Measurements from ENCODE around the gene FDXACB1. TPM values are rescaled to one million over a fixed set of nuclear protein-coding genes. Genes with fewer than 3 reads are reported as not detected.
"Not testable (repeated sequence)": the region's sequence is repeated elsewhere in the genome, so short reads cannot be mapped to it uniquely, and the experiment has no call there.

FDXACB1 gene
- total RNA-seq, 1 donor from 2014 or later, result 1.9 TPM

DNA sequence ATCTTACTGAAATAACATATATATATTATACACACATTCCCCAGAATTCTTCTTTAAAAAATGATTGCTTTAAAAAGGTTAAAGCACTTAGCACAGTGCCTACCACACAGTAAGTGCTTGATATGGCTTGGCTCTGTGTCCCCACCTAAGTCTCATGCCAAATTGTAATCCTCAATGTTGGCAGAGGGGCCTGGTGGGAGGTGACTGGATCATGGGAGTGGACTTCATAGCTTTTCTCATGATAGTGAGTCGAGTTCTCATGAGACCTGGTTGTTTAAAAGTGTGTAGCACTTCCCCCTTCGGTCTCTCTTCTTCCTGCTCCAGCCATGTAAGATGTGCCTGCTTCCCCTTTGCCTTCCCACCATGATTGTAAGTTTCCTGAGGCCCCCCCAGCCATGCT, 26.4 kb upstream of the FDXACB1 start:
- Histone ChIP-seq H3K9me3 (no peaks in the 10 kb centered on the region), H3K4me3 (no peak overlapping the region), H3K36me3 (no peaks in the 10 kb centered on the region), H3K27ac (no peak overlapping the region), H3K27me3 (no peaks in the 10 kb centered on the region), H3K4me1 (no peaks in the 10 kb centered on the region)
- ATAC-seq (no peak), DNase-seq (no peak)
- intact Hi-C loops (cut with DNase I), result no loop called here
- no peak for TF ChIP-seq CTCF (IDR thresholded peaks at IDR 0.05)

DNA sequence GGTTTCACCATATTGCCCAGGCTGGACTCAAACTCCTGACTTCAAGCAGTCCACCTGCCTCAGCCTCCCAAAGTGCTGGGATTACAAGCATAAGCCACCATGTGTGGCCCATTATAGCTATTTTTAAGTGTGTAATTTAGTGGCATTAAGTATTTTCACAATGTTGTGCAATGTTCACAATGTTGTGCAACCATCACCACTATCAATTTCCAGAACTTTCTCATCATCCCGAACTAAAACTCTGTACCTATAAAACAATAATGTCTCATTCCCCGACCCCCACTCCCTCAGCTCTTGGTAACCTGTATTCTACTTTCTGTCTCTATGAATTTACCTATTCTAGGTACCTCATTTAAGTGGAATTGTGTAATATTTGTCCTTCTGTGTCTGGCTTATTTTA, 7.9 kb upstream of the FDXACB1 start:
- H3K36me3 ChIP-seq, result no peaks in the 10 kb centered on the region
- no peak for ATAC-seq
- H3K4me1 ChIP-seq, result no peaks in the 10 kb centered on the region
- TF ChIP-seq CTCF (IDR thresholded peaks at IDR 0.05), result no peak
- H3K4me3 ChIP-seq, result no peak overlapping the region
- H3K9me3 ChIP-seq, result no peaks in the 10 kb centered on the region
- DNase-seq, result no peak
- H3K27ac ChIP-seq, result no peak overlapping the region
- intact Hi-C loops (cut with DNase I), result no loop called here
- H3K27me3 ChIP-seq, result no peaks in the 10 kb centered on the region

GRCh38 chr11:111886032-111886431, 7.1 kb upstream of the FDXACB1 start:
- no peak overlapping the region for H3K27ac ChIP-seq
- H3K27me3 ChIP-seq, result no peaks in the 10 kb centered on the region
- H3K4me3 ChIP-seq, result no peak overlapping the region
- H3K9me3 ChIP-seq, result no peaks in the 10 kb centered on the region
- intact Hi-C loops (cut with DNase I), result no loop called here
- no peaks in the 10 kb centered on the region for H3K36me3 ChIP-seq
- no peak for TF ChIP-seq CTCF (IDR thresholded peaks at IDR 0.05)
- DNase-seq (no peak), ATAC-seq (no peak)
- H3K4me1 ChIP-seq, result no peaks in the 10 kb centered on the region

- ATAC-seq; H3K9me3 ChIP-seq; DNase-seq; H3K4me3 ChIP-seq; intact Hi-C loops (cut with DNase I); H3K27me3 ChIP-seq; H3K27ac ChIP-seq; H3K36me3 ChIP-seq; H3K4me1 ChIP-seq: not testable (repeated sequence)
These were observed 6.1 kb upstream of the FDXACB1 start for GRCh38 chr11:111885053-111885452.

DNA sequence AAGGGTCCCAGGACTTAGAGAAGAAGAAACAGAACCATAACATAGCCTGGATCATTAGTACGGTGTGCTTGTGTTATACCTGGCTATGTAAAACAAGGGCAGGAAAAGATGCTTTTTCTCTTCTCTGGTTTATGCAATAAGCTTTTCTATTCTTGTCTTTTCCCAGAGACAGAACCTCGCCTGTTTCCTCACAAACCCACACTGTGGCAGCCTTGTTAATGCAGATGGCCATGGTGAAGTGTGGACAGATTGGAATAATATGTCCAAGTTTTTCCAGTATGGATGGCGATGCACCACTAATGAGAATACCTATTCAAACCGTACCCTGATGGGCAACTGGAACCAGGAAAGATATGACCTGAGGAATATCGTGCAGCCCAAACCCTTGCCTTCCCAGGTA, 3.2 kb upstream of the FDXACB1 start:
- no peaks in the 10 kb centered on the region for H3K27me3 ChIP-seq
- ATAC-seq, result no peak
- intact Hi-C loops (cut with DNase I), result no loop called here
- H3K4me3 ChIP-seq, result no peak overlapping the region
- H3K36me3 ChIP-seq, result no peaks in the 10 kb centered on the region
- no peak for TF ChIP-seq CTCF (IDR thresholded peaks at IDR 0.05)
- DNase-seq, result no peak
- peaks cover 7% of the 10 kb centered on the region for H3K4me1 ChIP-seq
- no peak overlapping the region for H3K27ac ChIP-seq
- H3K9me3 ChIP-seq, result no peaks in the 10 kb centered on the region

GRCh38 chr11:111879637-111879960, 634 bp upstream of the FDXACB1 start:
- no peaks in the 10 kb centered on the region for H3K36me3 ChIP-seq
- DNase-seq (no peak), ATAC-seq (no peak)
- intact Hi-C loops (cut with DNase I), result no loop called here
- H3K9me3 ChIP-seq, result no peaks in the 10 kb centered on the region
- H3K27ac ChIP-seq, result peak overlapping the region; percentile 95
- peaks cover 7% of the 10 kb centered on the region for H3K4me1 ChIP-seq
- peak overlapping the region; percentile 73 for H3K4me3 ChIP-seq
- TF ChIP-seq CTCF (IDR thresholded peaks at IDR 0.05), result no peak
- no peaks in the 10 kb centered on the region for H3K27me3 ChIP-seq
